ENCODE data around the gene ZNF556. TPM values are rescaled to one million over a fixed set of nuclear protein-coding genes. Genes with fewer than 3 reads are reported as not detected.
"Not testable (repeated sequence)": the region's sequence is repeated elsewhere in the genome, so short reads cannot be mapped to it uniquely, and the experiment has no call there.

Gene ZNF556
- total RNA-seq, 2 donors from 2014 or later: 0.28 TPM; not detected in 1

GRCh38 chr19:2888731-2889224 is 21.6 kb downstream of the ZNF556 start:
- Histone ChIP-seq H3K36me3 (no peaks in the 10 kb centered on the region), H3K4me1 (replicated peaks) (no peaks in the 10 kb centered on the region), H3K27me3 (replicated peaks; ENCODE audit: insufficient read depth) (no peaks in the 10 kb centered on the region), H3K9me3 (no peaks in the 10 kb centered on the region), H3K4me3 (peak overlapping the region in 1 of 2 donors; percentile 23), H3K27ac (no peak overlapping the region)
- no peak for DNase-seq (ENCODE audit: low spot score)
- intact Hi-C loops (cut with DNase I): no loop called here
- 72% methylated on average over 30 of the region's 37 CpGs for WGBS
- TF ChIP-seq POLR2A (IDR thresholded peaks at IDR 0.05) (no peak), CTCF (IDR thresholded peaks at IDR 0.05) (peak in 1 of 4 experiments; percentile 27)

DNA sequence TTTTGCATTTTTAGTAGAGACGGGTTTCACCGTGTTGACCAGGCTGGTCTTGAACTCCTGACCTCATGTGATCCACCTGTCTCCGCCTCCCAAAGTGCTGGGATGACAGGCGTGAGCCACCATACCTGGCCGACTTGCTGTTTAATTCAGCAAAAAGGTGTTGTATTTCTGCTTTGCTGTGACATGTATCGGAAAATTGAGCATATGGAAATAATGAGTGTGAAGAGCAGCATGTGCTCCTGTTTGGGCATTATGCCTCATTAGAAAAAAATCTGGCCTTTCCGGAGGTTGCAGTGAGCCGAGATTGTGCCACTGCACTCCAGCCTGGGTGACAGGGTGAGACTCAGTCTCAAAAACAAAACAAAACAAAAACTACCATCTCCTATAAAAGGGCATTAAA is 23.4 kb downstream of the ZNF556 start:
- H3K9me3 ChIP-seq; H3K27ac ChIP-seq; H3K4me1 ChIP-seq (replicated peaks); DNase-seq (ENCODE audit: low spot score); intact Hi-C loops (cut with DNase I); H3K27me3 ChIP-seq (replicated peaks; ENCODE audit: insufficient read depth); H3K4me3 ChIP-seq; H3K36me3 ChIP-seq: not testable (repeated sequence)
- WGBS: 67% methylated on average over 8 of the region's 8 CpGs

GRCh38 chr19:2896694-2897093 is 29.6 kb downstream of the ZNF556 start:
- no peaks in the 10 kb centered on the region for H3K36me3 ChIP-seq
- no peaks in the 10 kb centered on the region for H3K9me3 ChIP-seq
- WGBS: 79% methylated on average over 8 of the region's 8 CpGs
- TF ChIP-seq POLR2A (IDR thresholded peaks at IDR 0.05): no peak
- no peak for TF ChIP-seq CTCF (IDR thresholded peaks at IDR 0.05)
- TF ChIP-seq POLR2AphosphoS5 (IDR thresholded peaks at IDR 0.05): no peak
- intact Hi-C loops (cut with DNase I): no loop called here
- no peak overlapping the region for H3K4me3 ChIP-seq
- DNase-seq (ENCODE audit: low spot score): no peak
- no peaks in the 10 kb centered on the region for H3K4me1 ChIP-seq (replicated peaks)
- no peak overlapping the region for H3K27ac ChIP-seq
- H3K27me3 ChIP-seq (replicated peaks; ENCODE audit: insufficient read depth): no peaks in the 10 kb centered on the region

GRCh38 chr19:2900296-2901252 is 33.4 kb downstream of the ZNF556 start, which contains the start of gene ZNF57:
ZNF57 (plus strand) TSS chr19:2900928; CDS start chr19:2901046, 118 bp downstream.
- TF ChIP-seq POLR2A (IDR thresholded peaks at IDR 0.05): peak; percentile 62
- peak in 2 of 4 experiments; percentile 10 to 23 for TF ChIP-seq CTCF (IDR thresholded peaks at IDR 0.05)
- peak; percentile 90 for TF ChIP-seq POLR2AphosphoS5 (IDR thresholded peaks at IDR 0.05)
- Histone ChIP-seq H3K4me1 (replicated peaks) (peaks cover 8% of the 10 kb centered on the region), H3K9me3 (no peaks in the 10 kb centered on the region), H3K4me3 (peak within 1 kb of the TSS; percentile 56 to 82), H3K27ac (peak within 1 kb of the TSS; percentile 73 to 87), H3K27me3 (replicated peaks; ENCODE audit: insufficient read depth) (no peaks in the 10 kb centered on the region), H3K36me3 (no peaks in the 10 kb centered on the region)
- peak; percentile 100 for DNase-seq (ENCODE audit: low spot score)
- WGBS: under 1% methylated on average over 76 of the region's 100 CpGs
- intact Hi-C loops (cut with DNase I): no loop called here

- WGBS: 80% methylated on average over 12 of the region's 13 CpGs
- no peak for DNase-seq (ENCODE audit: low spot score)
- no peak overlapping the region for H3K4me3 ChIP-seq
- H3K4me1 ChIP-seq (replicated peaks): peaks cover 8% of the 10 kb centered on the region
- H3K27ac ChIP-seq: peak overlapping the region in 1 of 2 donors; percentile 15
- TF ChIP-seq POLR2A (IDR thresholded peaks at IDR 0.05) (no peak), POLR2AphosphoS5 (IDR thresholded peaks at IDR 0.05) (peak; percentile 24), CTCF (IDR thresholded peaks at IDR 0.05) (no peak)
- H3K36me3 ChIP-seq: no peaks in the 10 kb centered on the region
- no peaks in the 10 kb centered on the region for H3K9me3 ChIP-seq
- intact Hi-C loops (cut with DNase I): no loop called here
- no peaks in the 10 kb centered on the region for H3K27me3 ChIP-seq (replicated peaks; ENCODE audit: insufficient read depth)
Measured at GRCh38 chr19:2902590-2903218, 35.6 kb downstream of the ZNF556 start.

- H3K27me3 ChIP-seq (replicated peaks; ENCODE audit: insufficient read depth); H3K9me3 ChIP-seq; H3K36me3 ChIP-seq; DNase-seq (ENCODE audit: low spot score); intact Hi-C loops (cut with DNase I); H3K4me3 ChIP-seq; H3K4me1 ChIP-seq (replicated peaks); H3K27ac ChIP-seq: not testable (repeated sequence)
- WGBS: 92% methylated on average over 13 of the region's 13 CpGs
Measured at GRCh38 chr19:2903326-2903725, 36.2 kb downstream of the ZNF556 start.
